Mesenteric fat pad (tissue), 1 donor: Measurements from ENCODE around the gene CCNJ. TPM values are rescaled to one million over a fixed set of nuclear protein-coding genes. Genes with fewer than 3 reads are reported as not detected.
A peak's percentile ranks its signal among the peaks of the same experiment; 100 is the strongest.

ENCODE experiments used
- DNase-seq: peaks from one replicate; pipeline ENCODE4 v3.0.0-alpha.2; 2020; ENCODE audit warnings: low spot score
- microRNA-seq: library from miRNA; unstranded; fragments of <30 nt; microRNA quantifications from one replicate; pipeline ENCODE4 v1.2.0, GENCODE V29; 2020; ENCODE audit warnings: borderline number of aligned reads
- total RNA-seq: library from RNA; stranded (reverse); fragmentation: NEBNext Ultra II Directional; extraction: Animal tissue kit (Norgen Biotek cat#: 25700); gene quantifications from one replicate; pipeline ENCODE4 v1.2.1, GENCODE V29; 2021
- donor health status: DM: yes; HTN: yes; CAD: no.

CCNJ gene
- total RNA-seq, 1 donor from 2014 or later: 7.3 TPM

DNA sequence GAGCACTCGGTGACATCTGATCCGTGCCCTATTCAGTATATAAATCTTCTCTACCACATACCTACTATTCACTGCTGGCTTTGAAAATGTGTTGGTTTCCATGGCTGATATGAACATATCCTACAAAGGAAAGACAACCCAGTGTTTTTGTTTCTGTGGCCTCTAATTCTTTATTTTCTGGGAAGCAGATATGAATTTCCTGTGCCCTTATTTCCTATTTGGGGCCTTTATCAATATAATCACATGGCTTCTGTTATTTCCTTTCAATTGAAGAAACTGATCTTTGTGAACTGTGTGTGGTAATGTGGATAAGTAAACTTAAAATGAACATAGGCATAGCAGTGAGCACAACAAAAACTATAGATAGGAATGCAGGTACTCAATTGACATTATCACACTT lies 10.6 kb downstream of the CCNJ start:
- no peak for DNase-seq

GRCh38 chr10:96056787-96057186 lies 13.4 kb downstream of the CCNJ start:
- no peak for DNase-seq

DNA sequence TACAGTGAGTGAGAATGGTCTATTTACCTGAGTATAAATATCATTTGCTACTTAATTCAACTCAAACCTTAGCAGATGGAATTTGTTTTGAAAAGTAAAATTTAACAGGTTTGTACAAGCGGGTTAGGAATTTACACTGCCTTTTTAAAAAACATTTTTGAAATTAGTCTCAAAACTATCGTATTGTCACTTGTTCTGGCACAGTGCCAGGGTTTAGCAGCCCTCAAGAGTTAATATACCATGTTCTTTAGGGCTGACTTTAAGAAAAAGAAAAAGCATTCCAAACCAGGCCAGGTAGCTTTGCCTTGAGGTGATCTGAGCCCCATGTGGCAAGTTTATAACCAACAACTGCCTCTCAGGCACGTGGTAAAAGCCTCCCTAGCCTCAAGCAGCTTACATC lies 17.8 kb downstream of the CCNJ start:
- DNase-seq: no peak

- no peak for DNase-seq
These were observed 29.3 kb downstream of the CCNJ start for GRCh38 chr10:96072674-96073073.

- DNase-seq: no peak
These were observed 30.3 kb downstream of the CCNJ start for GRCh38 chr10:96073722-96074121.

DNA sequence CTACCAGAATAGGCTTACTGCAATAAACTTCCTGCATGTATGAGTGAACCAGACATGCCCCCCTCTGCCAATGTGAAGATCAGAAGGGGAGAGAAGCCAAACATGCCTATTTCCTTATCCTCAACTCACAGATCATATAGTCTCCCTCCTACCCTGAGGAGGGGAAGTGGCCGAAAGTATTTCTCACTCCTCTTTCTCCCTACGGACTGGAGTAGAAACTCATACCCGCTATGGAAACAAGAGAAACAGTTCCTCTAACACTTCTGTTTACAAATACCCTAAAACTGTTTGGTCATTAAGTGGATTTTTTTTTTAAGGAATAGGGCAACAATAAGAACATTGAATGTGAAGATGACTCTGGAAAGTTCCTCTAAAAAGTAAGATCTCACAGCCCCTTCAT lies 31.4 kb downstream of the CCNJ start:
- no peak for DNase-seq

- DNase-seq: no peak
These were observed 32.6 kb downstream of the CCNJ start for GRCh38 chr10:96075977-96076376.

GRCh38 chr10:96077156-96077555 lies 33.8 kb downstream of the CCNJ start:
- DNase-seq: no peak

DNA sequence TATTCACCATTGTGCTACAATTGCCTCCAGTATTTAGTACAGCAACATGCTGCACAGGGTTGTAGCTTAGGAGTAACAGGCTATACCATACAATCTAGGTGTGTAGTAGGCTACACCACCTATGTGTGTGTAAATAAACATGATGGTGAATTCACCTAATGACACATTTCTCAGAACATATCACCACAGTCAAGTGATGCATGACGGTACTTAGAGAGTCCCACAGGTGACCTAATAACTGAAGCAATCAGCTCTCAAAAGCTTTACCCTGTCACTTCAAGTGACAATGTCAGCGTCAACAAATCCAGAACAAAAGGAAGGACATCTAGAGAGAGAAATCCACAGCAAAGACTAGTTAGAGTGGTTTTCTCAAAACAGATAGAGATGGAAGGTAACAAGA lies 38.8 kb downstream of the CCNJ start:
- DNase-seq: no peak

GRCh38 chr10:96082748-96083147 lies 39.4 kb downstream of the CCNJ start:
- DNase-seq: no peak

DNA sequence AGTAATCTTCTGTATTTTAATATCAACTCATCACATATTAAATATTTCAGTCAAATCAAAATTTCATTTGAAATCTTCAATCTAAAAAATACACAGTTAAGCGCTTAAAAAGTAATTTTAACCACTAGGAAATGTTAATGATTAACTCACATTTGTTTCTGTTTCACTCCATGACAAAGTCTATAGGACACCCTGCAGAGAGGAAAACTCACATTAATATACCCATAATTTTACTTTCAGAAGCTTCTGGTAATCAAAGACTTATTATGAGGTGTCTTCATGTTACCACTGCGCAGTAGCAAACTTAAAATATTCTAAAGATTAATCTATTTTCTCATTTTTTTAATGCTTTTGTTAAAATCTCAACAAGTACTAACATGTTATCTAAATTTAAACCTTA lies 45.7 kb downstream of the CCNJ start:
- no peak for DNase-seq

DNA sequence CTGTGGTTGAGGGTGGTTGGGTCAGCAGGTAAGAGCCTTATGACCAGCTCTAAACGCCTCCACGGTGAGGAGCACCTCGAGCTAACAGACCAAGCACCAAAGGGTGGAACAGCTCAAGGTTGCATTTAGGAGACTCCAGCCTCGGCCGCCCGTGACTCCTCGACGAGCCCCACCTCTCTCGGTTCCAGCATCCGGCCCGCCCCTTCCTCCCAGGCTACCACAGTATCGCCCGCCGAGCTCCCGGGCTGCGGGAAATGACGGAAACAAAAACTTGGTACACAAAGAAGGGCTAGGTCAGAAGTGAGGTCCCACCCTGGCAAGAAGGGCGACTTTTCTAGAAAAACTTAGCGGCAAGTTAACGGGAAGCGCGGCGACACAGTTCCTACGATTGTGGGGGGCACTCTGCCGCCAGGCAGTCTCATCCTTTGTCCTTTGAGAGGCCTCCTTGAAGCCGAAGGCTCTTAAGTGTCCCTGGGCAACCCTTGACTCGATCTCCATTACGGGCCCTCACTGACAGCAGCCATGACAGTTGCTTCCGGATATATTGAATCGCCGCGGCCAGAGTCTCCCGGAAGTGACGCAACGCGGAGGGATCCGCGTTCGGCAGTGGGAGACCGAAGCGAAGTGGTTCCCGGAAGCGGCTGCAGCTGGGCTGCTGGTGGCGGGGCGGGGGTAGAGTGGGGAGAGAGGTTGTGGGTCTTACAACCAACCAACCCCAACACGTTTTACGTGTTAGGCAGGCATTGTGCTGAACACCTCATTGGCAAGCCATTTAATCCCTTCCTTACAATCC lies 46.5 kb downstream of the CCNJ start:
- peak; percentile 98 for DNase-seq

DNA sequence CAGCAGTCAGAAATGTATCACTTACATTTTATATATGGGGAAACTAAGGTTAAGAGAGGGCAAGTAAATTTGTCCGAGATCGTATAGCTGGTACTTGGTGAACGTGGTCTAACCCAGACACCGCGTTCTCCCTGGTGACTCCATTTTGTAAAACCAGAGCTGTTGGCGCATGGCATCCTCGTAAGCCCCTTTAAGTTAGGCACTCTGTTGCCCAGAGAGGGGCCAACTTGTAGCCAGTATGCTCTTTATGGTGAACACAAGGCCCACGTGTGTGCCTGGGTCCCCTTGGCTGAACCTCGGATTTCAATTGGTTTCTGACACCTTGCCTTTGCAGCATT lies 47.0 kb downstream of the CCNJ start:
- no peak for DNase-seq

- DNase-seq: no peak
These were observed 49.8 kb downstream of the CCNJ start for GRCh38 chr10:96092999-96093767.

- no peak for DNase-seq
These were observed 50.6 kb downstream of the CCNJ start for GRCh38 chr10:96093948-96094347.

DNA sequence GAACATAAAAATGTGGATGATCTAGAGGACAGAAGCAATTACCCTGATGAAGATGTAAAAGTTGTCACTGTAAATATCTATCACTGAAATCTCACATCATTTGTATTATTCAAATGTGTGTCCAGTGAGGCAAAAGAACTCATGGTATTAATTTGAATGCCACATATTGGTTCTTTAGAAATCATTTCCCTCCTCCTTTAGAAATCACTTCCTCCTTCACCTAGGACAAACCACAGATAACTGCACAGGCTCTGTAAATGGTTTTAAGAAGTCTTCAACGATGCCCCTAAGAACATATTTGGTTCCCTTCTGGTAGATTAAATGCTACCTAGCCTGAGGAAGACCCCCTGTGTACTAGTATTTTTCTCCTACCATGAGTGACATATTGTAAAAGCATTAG lies 53.6 kb downstream of the CCNJ start:
- no peak for DNase-seq

DNA sequence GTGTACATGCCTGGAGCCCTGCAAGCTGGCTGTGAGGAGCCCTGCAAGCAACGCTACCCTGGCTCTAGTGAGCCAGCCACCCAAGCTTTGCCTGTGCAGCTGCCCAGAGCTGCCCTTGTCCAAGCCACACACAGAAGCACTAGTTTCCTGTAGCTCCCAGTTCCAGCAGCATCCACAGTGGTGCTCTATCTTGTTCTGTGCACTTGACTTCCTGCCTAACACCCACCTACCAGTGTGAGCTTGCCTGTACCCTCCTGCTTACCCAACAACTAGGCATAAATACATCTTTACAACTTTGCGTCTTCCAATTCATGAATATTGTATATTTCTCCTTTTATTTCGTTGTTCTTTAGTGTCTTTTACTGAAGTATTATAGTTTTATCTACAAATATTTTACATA lies 54.5 kb downstream of the CCNJ start:
- DNase-seq: no peak

DNA sequence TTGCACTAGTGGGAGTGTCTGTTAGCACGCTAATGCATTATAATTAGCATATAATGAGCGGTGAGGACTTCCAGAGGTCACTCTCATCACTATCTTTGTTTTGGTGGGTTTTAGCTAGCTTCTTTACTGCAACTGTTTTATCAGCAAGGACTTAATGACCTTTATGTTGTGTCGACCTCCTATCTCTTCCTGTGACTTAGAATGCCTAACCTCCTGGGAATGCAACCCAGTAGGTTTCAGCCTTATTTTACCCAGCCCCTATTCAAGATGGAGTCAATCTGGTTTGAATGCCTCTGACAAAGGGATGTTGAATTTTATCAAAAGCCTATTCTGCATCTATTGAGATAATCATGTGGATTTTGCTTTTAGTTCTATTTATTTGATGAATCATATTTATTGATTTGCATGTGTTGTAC lies 64.2 kb downstream of the CCNJ start:
- DNase-seq: no peak

Small RNAs within 50 kb of the gene (microRNA-seq; reads per million reads assigned to microRNA genes)
- 16.7 reads per million, percentile 15 among the genes with 10 or more reads in this experiment for gene MIR3157

Other genes with a start within 250 kb of the CCNJ start
- 2.6 TPM for gene CC2D2B, start 135.6 kb upstream of the CCNJ start, total RNA-seq
- 12.9 TPM for gene ZNF518A, start 86.7 kb downstream of the CCNJ start, total RNA-seq
- 4.7 TPM for gene BLNK, start 228.0 kb downstream of the CCNJ start, total RNA-seq